HS-27A (cell line): ENCODE data around the gene LCORL.
"Not testable (repeated sequence)": the region's sequence is repeated elsewhere in the genome, so short reads cannot be mapped to it uniquely, and the experiment has no call there.

Experiments
- DNase-seq: peaks from one replicate; pipeline ENCODE4 v3.0.0-alpha.2; 2012; ENCODE audit warnings: low read depth, missing footprints

Gene LCORL

DNA sequence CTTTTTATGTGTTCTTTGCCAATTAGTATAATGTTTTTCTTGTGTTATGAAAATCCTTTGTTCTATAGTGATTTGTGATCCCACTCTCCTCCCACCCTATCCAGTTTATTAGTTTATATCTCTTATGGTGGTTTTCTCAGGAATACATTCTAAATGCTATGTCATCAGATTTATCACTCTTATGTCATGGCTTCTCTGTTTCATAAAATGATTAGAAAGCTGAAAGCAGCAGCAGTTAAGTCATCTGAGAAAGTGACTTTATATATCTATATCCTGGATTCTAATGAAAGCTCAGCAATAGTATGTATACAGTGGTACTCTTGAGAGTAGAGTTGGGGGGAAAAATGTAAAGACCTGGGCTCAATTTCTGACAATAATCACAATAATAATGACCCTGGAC lies 169.6 kb downstream of the LCORL start:
- DNase-seq: no peak

DNA sequence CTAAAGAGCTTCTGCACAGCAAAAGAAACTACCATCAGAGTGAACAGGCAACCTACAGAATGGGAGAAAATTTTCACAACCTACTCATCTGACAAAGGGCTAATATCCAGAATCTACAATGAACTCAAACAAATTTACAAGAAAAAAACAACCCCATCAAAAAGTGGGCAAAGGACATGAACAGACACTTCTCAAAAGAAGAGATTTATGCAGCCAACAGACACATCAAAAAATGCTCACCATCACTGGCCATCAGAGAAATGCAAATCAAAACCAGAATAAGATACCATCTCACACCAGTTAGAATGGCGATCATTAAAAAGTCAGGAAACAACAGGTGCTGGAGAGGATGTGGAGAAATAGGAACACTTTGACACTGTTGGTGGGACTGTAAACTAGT lies 171.3 kb downstream of the LCORL start:
- DNase-seq: not testable (repeated sequence)

DNA sequence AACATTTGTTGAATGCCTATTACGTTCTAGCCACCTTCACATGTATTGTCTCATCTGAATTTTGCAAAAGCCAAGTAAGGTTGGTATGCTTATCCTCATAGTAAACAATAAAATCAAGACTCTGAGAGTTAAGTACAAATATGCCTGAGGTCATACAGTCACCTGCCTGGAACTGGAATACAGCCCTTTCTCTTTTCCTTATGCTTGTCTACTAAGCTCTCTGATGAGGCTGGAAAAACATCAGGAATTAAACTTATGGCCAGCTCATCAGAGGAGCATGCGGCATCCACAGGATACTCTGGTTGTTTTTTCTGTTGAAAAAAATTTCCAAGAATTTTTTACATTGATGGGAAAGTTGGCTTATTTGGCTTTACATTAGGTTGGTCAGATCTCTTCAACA lies 175.3 kb downstream of the LCORL start:
- no peak for DNase-seq

DNA sequence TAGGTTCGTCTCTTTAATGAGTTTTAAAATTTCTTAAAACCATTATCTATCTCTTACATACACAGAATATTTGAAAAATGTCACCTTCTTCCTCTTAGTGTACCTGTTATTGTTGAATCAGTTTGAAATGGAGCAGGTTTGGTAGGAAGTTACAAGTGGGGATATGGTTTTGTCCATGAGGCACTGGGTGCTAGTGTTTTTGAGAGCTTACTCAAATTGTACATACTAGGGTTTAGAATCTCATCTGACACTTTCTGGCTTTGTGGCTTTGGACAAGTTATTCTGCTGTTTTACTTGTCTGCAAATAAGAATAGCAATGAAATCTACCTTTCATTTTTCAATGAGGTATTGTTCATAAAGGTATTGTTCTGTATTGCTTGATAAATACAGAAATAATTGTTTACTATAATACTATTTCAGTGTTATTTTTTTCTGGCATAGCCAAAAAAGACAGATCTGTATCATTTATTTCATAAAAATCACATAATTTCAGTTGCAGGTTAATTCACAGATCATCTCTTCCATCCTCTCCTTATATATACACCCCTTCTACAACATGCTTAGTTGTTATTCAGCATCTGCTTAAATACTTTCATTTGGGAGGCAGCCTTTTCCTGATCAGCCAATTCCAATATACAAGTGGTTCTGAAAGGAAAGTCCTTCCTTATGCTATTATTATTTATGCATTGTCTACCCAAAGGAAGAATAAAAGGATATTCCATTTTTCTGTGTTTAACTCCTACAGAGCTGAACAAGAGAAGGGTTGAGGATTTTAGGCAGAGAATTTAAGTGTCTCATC lies 197.5 kb downstream of the LCORL start:
- DNase-seq: no peak

DNA sequence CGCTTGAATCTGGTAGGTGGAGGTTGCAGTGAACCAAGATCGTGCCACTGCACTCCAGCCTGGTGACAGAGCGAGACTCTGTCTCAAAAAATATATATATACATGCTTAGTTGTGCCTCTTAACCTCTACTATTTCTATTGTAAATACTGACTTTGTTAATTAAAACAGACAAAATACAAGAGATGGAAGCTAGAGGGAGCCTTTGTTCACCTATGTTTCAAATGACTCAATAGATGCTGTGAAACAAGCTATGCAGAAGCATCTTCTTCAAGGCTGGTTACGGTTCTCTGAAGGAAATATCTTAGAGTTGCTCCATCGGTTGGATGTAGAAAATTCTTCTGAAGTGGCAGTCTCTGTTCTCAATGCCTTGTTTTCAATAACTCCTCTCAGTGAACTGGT lies 204.5 kb downstream of the LCORL start:
- DNase-seq: no peak

DNA sequence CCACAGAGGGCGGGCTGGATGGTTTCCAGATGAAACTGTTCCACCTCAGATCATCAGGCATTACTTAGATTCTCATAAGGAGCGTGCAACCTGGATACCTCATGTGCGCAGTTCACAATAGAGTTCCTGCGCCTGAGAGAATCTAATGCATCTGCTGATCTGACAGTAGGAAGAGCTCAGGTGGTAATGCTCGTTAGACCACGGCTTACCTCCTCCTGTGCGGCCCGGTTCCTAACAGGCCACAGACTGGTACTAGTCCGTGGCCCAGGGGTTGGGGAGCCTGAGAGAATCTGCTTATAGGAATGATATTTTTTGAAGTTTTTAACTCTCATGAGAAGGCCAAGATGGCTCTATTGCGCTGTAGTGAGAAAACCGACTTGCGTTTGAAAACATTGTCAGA lies 205.4 kb downstream of the LCORL start:
- no peak for DNase-seq

DNA sequence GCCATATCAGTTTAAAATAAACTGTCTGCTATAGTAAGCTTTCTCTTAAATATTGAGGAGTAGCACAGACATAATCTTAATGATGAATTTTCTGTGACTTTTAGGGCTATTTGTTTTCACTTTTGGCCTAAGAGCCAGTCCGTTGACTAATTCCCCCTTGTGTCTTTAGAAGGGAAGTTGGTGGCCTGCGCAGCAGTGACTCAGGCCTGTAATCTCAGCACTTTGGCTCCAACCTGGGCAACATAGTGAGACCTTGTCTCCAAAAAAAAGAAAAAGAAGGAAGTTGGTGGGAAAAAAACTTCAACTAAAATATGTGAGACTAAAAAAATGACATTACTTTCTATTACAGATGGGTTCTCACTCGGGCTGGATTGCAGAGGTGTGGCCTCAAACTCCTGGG lies 207.4 kb downstream of the LCORL start:
- DNase-seq: peak; percentile 24

DNA sequence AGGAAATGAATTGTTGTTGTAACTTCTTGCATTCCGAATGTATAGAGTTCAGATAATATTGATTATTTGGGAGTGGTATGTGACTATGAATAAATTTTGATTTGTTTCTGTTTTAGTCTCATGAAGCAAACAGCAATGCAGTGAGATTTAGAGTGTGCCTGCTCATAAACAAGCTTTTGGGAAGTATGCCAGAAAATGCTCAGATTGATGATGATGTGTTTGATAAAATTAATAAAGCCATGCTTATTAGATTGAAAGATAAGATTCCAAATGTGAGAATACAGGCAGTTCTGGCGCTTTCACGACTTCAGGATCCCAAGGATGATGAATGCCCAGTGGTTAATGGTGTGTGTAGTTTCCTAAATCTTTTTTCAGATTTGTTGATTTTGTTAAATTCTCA lies 208.8 kb downstream of the LCORL start:
- no peak for DNase-seq

DNA sequence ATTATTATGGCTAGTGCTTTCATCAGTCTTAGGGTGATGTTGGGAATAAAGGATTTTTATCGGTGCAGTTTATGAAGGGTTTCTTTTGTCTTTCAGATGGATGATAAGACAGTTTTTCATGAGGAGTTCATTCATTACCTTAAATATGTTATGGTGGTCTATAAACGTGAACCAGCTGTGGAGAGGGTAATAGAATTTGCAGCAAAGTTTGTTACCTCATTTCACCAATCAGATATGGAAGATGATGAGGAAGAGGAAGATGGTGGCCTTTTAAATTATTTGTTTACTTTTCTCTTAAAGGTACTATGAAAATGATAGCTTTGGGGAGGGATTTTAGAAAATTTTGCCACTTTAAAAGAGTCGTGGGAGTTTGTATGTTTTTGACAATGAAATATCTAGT lies 209.4 kb downstream of the LCORL start:
- DNase-seq: no peak

DNA sequence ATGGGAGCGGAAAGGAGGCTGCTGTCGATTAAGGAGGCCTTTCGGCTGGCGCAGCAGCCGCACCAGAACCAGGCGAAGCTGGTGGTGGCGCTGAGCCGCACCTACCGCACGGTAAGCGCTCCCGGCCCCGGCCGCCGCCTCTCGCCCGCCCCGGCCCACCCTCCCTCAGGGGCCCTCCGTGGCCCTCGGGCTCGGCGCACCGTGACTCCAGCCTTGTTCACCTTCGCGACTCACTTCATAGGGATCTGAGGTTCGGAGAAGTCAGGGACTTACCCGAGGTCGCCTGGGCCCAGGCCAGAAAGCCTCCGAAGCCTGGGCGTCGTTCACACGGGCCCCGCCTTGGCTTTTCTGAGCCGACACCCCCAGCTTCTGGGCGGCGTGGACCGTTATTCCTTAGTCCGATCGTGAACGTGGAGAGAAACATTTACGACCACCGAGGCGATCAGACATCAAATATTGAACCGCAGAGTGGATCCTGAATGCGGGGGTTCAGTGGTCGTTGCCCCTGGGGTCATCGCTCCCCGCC lies 210.4 kb downstream of the LCORL start:
- DNase-seq: no peak

DNA sequence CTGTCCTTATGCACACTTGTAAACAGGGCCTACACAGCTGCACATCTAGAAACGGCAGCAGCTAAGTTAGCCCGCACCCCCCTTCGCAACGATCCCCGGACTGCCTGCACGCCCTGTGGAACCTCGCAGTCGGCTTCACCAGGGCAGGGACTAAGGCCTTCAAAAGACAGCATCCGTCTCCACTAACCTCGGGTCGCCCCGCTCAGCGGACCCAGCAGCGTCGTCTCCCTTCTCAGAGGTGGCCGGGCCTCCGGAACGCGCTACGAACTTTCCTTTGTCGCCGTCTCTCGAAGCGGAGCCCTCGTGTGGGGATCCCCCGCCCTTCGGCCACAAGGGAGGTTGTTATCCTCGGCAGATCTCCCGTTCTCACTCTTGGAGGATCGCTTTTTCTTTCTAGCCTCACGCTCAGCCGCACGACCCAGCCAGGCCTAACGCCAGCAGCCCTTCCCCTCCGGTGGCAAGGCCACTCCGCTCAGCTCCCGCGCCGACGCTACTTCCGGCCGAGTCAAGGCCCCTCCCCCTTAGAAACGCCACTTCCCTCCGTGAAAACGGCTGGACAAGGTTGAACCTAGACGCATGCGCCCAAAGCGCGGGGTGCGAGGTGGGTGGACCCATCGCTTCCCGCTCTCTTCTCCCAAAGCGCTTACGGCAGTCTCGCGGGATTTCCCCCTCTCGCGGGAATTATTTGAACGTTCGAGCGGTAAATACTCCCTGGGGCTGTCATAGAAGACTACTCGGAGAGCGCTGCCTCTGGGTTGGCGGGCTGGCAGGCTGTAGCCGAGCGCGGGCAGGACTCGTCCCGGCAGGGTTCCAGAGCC lies 211.1 kb downstream of the LCORL start, which contains the start of the genes DCAF16 and NCAPG:
TSS of gene DCAF16 (minus strand) at position 498 of the 818 bp plus-strand sequence. CDS start 6,616 bp downstream, outside the sequence.
TSS of gene NCAPG (plus strand) at position 720 of the 818 bp plus-strand sequence. CDS start 99 bp downstream, outside the sequence.
- DNase-seq: peak; percentile 98

DNA sequence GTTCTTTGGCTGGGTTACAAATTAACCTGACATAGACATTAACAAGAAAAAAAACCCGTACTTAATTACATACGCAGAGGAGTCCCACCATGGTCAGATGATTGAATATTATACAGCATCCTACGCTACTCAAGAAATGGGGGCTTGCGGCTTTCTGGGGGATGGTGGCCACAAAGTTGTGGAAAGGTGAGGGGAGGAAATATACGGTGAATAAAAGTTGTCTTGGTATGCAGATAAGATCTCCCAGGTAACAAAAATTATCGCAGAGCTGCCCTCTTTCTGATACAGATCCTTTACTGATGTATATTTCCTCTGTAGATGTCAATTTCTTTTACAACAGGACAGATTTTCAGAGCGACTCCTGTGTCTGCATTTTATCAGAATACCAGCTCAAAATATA lies 211.9 kb downstream of the LCORL start:
- DNase-seq: no peak

DNA sequence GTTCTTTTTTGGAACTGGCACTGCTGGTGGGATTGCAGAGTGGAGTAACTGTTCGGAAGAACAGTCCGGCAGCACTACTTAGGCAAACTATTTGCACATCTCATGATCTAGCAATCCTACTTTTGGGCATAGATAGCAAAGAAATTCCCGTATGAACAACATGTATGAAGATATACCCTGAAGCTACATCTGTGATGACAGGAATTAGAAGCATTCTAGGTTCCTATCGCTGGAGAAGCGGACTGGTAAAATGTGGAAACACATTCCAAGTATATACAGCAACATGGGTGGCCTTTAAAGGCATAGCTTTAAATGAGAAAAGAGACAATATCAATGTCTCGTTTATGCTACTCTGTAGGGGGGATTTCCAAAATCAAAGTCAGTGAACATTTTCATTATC lies 214.1 kb downstream of the LCORL start:
- no peak for DNase-seq

DNA sequence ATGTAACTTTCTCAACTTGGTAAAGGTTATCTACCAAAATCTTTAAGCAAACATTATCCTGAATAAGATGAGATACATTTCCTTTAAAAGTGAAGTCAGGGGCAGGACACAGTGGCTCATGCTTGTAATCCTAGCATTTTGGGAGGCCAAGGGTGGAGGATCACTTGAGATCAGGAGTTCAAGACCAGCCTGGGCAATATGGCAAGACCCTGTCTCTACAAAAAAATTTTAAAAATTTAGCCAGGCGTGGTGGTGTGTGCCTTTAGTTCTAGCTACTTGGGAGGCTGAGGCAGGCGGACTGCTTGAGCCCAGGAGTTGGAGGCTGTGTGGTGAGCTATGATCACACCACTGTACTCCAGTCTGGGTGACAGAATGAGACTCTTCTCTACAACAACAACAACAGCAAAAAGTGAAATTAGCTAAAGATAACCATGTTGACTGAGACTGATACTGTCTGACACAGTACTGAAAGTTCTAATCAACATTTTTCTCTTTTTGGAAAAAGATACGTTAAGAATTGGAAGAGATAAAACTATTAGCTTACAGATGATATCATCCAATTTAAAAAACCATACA lies 215.9 kb downstream of the LCORL start:
- DNase-seq: no peak

DNA sequence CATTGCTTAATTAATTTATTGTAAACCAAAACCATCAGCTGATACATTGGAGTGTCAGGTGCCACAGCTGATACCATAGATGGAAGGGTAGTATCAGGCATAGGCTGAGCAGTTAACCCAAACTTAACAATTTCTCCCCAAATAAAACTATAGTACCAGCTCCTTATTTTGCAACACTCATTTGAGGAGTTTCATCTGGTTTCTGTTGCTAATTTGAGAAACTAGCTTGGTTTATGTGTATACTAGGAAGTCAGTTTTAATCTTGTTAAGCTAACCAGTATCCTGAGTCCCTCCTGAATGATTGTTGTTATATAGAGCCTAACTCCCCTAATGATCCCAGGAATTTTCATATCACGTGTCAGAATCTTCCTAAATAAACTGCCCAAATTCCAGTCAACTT lies 223.7 kb downstream of the LCORL start:
- DNase-seq: no peak

DNA sequence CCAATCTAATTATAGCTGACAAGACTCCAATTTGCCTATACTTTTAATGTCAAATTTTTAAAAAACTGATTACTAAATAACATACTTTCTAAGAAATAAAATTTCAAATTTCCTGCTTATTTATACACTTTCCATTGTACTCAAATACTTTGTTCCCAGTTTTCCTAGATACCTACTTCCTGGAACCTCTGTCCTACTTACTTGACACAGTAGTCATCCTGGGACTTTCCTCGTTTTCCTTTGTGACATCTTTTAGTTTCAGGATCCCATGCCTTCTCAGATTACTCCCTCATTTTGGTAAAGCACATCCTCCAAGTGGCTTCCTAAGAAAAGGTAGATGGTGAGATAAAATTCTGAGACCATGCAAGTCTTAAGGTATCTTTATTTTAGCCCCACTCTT lies 226.8 kb downstream of the LCORL start:
- DNase-seq: no peak
